HAP-1 (cell line): Measurements from ENCODE around the gene HSPG2.
"Not testable (repeated sequence)": the region's sequence is repeated elsewhere in the genome, so short reads cannot be mapped to it uniquely, and the experiment has no call there.

Experiments used
- DNase-seq, 2 experiments: peaks; one replicate each; pipeline ENCODE4 v3.0.0-alpha.2; 2016 to 2020; ENCODE audit warnings: low spot score in 2 of 2
- H3K27me3 ChIP-seq: fragments of 250-450 bp; sonication (Bioruptor Pico); 2 replicates; pipeline ENCODE4 v1.5.1; 2020; ENCODE audit warnings: low read depth, mild to moderate bottlenecking, moderate library complexity
- H3K36me3 ChIP-seq: fragments of 250-450 bp; sonication (Bioruptor Pico); replicated peaks from 2 replicates; pipeline ENCODE4 v1.5.1; 2020; ENCODE audit warnings: mild to moderate bottlenecking
- H3K4me1 ChIP-seq: fragments of 250-450 bp; sonication (Bioruptor Pico); 2 replicates; pipeline ENCODE4 v1.5.1; 2020; ENCODE audit warnings: mild to moderate bottlenecking
- H3K4me3 ChIP-seq: fragments of 250-450 bp; sonication (Bioruptor Pico); 2 replicates; pipeline ENCODE4 v1.5.1; 2020; ENCODE audit warnings: mild to moderate bottlenecking, moderate library complexity
- H3K9me3 ChIP-seq: fragments of 250-450 bp; sonication (Bioruptor Pico); 2 replicates; pipeline ENCODE4 v1.5.1; 2020; ENCODE audit warnings: mild to moderate bottlenecking, moderate library complexity
- in situ Hi-C: fragments of 300-500 bp; cut with MboI; formaldehyde crosslinking; loops from 3 replicates; pipeline ENCODE4 v1.14.3; 2020; ENCODE audit warnings: low sequenced_read_pairs, inconsistent platforms, mixed read lengths

Gene HSPG2

GRCh38 chr1:21814241-21814918 is 122.7 kb downstream of the HSPG2 start:
- no peaks in the 10 kb centered on the region for H3K27me3 ChIP-seq
- H3K9me3 ChIP-seq = no peaks in the 10 kb centered on the region
- peak; percentile 21 to 73 for DNase-seq
- peak overlapping the region; percentile 33 for H3K4me3 ChIP-seq
- in situ Hi-C loops = no loop called here
- no peaks in the 10 kb centered on the region; the same call in 1 of the 2 replicates for H3K4me1 ChIP-seq
- no peaks in the 10 kb centered on the region for H3K36me3 ChIP-seq

- H3K36me3 ChIP-seq = no peaks in the 10 kb centered on the region
- no peak overlapping the region for H3K4me3 ChIP-seq
- no peaks in the 10 kb centered on the region for H3K27me3 ChIP-seq
- no peaks in the 10 kb centered on the region; the same call in 1 of the 2 replicates for H3K4me1 ChIP-seq
- DNase-seq = no peak
- in situ Hi-C loops = no loop called here
- no peaks in the 10 kb centered on the region for H3K9me3 ChIP-seq
These were observed 123.6 kb downstream of the HSPG2 start for GRCh38 chr1:21813542-21813941.

DNA sequence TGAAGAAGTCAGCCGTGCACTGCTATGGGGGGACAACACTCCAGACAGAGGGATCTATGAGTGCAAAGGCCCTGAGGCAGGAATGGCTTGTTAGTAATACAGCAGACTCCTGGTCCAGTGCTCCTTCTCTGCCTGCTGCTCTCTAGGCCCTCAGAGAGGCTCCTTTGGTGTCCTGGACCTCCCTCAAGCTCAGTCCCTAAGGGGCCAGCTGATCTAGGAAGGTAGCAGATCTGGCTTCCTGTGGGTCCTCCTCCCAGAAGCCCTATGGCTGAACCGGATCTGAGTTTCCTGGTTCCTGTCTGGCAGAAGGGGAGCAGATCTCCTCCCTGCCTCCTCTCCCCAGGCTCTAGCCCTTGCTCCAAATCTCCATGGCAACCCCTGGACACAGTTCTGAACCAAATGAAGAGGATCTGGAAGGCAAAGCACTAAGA is 125.2 kb downstream of the HSPG2 start, which contains the start of gene LDLRAD2:
LDLRAD2 (plus strand) TSS at position 391 of the 431 bp plus-strand sequence. CDS start 187 bp downstream, outside the sequence.
- DNase-seq = no peak
- Histone ChIP-seq H3K4me3 (no peak within 1 kb of the TSS), H3K4me1 (no peaks in the 10 kb centered on the region; the same call in 1 of the 2 replicates), H3K9me3 (no peaks in the 10 kb centered on the region), H3K36me3 (no peaks in the 10 kb centered on the region), H3K27me3 (no peaks in the 10 kb centered on the region)
- in situ Hi-C loops = no loop called here

DNA sequence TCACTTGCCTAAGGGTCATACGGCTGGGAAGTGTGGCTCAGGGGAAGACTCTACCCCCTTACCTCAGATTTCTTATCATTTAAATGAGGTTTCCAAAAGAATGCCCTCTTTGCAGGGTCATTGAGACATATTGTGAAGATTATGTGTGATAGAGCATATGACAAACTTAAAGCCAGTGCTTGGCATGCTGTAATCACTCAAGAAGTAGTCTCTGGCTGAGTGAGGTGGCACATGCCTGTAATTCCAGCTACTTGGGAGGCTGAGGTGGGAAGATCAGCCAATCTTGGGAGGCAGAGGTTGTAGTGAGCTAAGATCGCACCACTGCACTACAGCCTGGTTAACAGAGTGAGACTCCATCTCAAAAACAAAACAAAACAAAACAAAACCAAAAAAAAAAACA is 132.6 kb downstream of the HSPG2 start:
- in situ Hi-C loops = no loop called here
- no peaks in the 10 kb centered on the region for H3K27me3 ChIP-seq
- no peak for DNase-seq
- H3K4me1 ChIP-seq = no peaks in the 10 kb centered on the region
- H3K36me3 ChIP-seq = no peaks in the 10 kb centered on the region
- H3K9me3 ChIP-seq = no peaks in the 10 kb centered on the region
- H3K4me3 ChIP-seq = no peak overlapping the region

DNA sequence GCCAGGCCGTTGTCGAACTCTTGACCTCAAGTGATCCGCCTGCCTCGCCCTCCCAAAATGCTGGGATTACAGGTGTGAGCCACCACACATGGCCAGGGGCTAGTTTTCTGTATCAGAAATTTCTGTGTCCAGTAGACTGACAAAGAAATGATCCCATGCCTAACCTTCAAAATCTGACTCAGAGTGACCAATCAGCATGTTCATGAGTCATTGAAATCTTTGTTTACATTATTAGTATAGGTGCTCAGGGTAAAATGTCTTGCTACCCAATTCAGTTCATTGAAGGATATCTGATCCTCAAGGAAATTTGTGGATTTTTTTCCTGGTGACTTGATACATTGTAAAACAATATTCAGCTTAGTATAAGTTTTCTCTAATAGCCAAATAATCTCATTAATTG is 136.0 kb downstream of the HSPG2 start:
- no peak for DNase-seq
- Histone ChIP-seq H3K4me3 (no peak overlapping the region), H3K36me3 (no peaks in the 10 kb centered on the region), H3K4me1 (no peaks in the 10 kb centered on the region), H3K27me3 (no peaks in the 10 kb centered on the region), H3K9me3 (no peaks in the 10 kb centered on the region)
- in situ Hi-C loops = no loop called here

DNA sequence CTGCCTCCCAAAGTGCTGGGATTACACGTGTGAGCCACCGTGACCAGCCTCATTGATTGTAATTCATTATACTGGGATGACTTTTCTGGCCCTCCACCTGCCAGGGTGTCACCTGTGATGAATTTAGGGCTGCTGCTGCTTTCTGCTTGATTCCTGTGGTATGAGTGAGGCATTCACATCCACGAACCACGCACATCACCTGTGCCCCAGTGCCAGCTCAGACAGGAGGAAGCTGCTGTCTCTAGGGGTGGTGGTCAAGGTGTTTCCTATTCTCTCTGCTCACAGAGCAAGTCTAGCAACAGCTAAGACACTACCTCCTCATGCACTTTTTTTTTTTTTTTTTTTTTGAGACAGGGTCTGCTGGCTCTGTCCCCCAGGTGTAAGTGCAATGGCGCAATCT is 137.4 kb downstream of the HSPG2 start:
- no peaks in the 10 kb centered on the region for H3K36me3 ChIP-seq
- in situ Hi-C loops = no loop called here
- H3K27me3 ChIP-seq = no peaks in the 10 kb centered on the region
- peaks cover 3% of the 10 kb centered on the region; the same call in 1 of the 2 replicates for H3K9me3 ChIP-seq
- DNase-seq = no peak
- no peak overlapping the region for H3K4me3 ChIP-seq
- no peaks in the 10 kb centered on the region for H3K4me1 ChIP-seq

DNA sequence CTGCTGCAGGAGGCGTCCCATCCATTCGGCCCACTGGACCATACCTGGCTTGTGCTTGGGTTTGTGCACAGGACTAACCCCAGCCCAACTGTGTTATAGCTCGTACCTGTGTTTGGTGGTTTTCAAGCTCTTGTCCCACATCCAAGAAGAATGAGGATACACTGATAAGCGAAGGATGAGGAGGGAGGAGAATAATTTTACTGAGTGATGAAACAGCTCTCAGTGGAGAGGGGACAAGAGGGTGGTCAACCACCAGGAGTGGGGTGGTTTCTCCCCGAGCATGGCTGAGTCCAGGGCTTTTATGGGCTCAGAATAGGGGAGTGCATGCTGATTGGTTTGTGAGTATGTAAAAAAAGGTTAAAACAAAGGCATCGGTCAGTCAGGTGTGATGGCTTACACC is 142.0 kb downstream of the HSPG2 start:
- Histone ChIP-seq H3K9me3 (peaks cover 3% of the 10 kb centered on the region; the same call in 1 of the 2 replicates), H3K36me3 (no peaks in the 10 kb centered on the region), H3K4me1 (no peaks in the 10 kb centered on the region), H3K4me3 (no peak overlapping the region), H3K27me3 (no peaks in the 10 kb centered on the region)
- in situ Hi-C loops = no loop called here
- DNase-seq = no peak

- in situ Hi-C loops = no loop called here
- Histone ChIP-seq H3K4me3 (no peak overlapping the region), H3K36me3 (no peaks in the 10 kb centered on the region), H3K9me3 (peaks cover 3% of the 10 kb centered on the region; the same call in 1 of the 2 replicates), H3K27me3 (no peaks in the 10 kb centered on the region), H3K4me1 (no peaks in the 10 kb centered on the region)
- no peak for DNase-seq
These were observed 142.5 kb downstream of the HSPG2 start for GRCh38 chr1:21794656-21795055.

DNA sequence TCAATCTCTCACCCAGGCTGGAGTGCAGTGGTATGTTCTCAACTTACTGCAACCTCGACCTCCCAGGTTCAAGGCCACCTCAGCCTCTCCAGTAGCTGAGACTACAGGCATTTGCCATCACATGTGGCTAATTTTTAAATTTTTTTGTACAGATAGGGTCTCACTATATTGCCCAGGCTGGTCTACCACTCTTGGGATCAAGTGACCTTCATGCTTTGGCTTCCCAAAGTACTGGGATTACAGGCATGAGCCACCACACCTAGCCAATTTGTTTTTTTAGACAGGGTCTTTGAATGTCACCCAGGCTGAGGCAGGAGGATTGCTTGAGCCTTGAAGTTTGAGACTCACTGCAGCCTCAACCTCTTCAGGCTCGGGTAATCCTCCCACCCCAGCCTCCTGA is 144.0 kb downstream of the HSPG2 start:
- H3K27me3 ChIP-seq = no peaks in the 10 kb centered on the region
- DNase-seq = no peak
- H3K4me3 ChIP-seq = no peak overlapping the region
- H3K36me3 ChIP-seq = no peaks in the 10 kb centered on the region
- H3K4me1 ChIP-seq = no peaks in the 10 kb centered on the region
- H3K9me3 ChIP-seq = peaks cover 3% of the 10 kb centered on the region; the same call in 1 of the 2 replicates
- in situ Hi-C loops = no loop called here

GRCh38 chr1:21786640-21787039 is 150.5 kb downstream of the HSPG2 start:
- no peaks in the 10 kb centered on the region for H3K36me3 ChIP-seq
- peaks cover 5% of the 10 kb centered on the region; the same call in 1 of the 2 replicates for H3K4me1 ChIP-seq
- no peaks in the 10 kb centered on the region for H3K9me3 ChIP-seq
- in situ Hi-C loops = no loop called here
- no peaks in the 10 kb centered on the region for H3K27me3 ChIP-seq
- H3K4me3 ChIP-seq = no peak overlapping the region
- DNase-seq = no peak

DNA sequence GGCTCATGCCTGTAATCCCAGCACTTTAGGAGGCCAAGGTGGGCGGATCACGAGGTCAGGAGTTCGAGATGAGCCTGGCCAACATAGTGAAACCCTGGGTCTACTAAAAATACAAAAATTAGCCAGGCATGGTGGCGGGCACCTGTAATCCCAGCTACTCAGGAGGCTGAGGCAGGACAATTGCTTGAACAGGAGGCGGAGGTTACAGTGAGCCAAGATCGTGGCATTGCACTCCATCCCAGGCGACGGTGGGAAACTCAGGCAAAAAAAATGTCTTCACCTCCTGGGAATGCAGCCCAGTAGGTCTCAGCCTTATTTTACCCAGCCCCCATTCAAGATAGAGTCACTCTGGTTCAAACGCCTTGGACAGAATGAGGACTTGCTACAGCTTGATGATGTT is 151.3 kb downstream of the HSPG2 start:
- in situ Hi-C loops = not testable (repeated sequence)

DNA sequence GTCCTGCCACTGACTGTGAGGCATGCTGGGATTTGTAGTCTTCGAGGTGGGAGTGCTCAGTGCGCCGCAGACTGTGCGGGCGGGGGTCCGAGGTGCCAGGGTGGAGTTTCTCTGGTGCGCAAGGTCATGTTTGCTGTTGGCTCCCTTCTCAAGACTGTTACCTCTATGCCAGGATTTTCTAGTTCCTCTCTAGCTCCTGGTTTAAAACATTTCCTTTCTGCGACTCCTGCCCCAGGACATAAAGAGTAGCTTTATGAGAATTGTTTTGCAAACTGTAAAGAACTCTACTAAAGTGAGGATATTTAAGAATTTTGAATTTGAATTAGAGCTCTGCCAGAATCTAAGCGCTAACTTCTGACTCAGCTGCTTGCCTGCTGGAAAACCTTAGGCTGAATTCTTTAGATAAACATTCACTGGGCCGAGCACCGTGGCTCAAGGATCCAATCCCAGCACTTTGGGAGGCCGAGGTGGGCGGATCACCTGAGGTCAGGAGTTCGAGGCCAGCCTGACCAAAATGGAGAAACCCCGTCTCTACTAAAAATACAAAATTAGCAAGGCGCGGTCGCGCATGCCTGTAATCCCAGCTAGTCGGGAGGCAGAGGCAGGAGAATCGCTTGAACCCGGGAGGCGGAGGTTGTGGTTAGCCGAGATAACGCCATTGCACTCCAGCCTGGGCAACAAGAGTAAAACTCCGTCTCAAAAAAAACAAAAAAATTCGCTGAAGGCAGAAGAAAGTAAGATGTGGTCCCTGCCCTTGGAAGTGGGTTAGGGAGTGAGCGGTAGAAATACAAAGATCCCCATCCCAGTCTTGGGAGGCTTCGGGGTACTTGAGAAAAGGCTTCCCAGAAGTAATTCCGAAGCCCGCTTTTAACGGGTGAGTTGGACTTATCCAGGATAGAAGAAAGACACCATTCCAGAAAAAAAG is 153.2 kb downstream of the HSPG2 start:
- H3K27me3 ChIP-seq = no peaks in the 10 kb centered on the region
- H3K9me3 ChIP-seq = no peaks in the 10 kb centered on the region
- no peaks in the 10 kb centered on the region for H3K36me3 ChIP-seq
- peaks cover 8% of the 10 kb centered on the region; the same call in 1 of the 2 replicates for H3K4me1 ChIP-seq
- peak; percentile 97 to 98 for DNase-seq
- H3K4me3 ChIP-seq = peak overlapping the region; percentile 85
- in situ Hi-C loops = no loop called here

More for the DNA sequence above, 151.3 kb downstream of the HSPG2 start:
- not testable (repeated sequence) for H3K27me3 ChIP-seq, H3K4me3 ChIP-seq, H3K9me3 ChIP-seq, DNase-seq, H3K4me1 ChIP-seq, H3K36me3 ChIP-seq

DNA sequence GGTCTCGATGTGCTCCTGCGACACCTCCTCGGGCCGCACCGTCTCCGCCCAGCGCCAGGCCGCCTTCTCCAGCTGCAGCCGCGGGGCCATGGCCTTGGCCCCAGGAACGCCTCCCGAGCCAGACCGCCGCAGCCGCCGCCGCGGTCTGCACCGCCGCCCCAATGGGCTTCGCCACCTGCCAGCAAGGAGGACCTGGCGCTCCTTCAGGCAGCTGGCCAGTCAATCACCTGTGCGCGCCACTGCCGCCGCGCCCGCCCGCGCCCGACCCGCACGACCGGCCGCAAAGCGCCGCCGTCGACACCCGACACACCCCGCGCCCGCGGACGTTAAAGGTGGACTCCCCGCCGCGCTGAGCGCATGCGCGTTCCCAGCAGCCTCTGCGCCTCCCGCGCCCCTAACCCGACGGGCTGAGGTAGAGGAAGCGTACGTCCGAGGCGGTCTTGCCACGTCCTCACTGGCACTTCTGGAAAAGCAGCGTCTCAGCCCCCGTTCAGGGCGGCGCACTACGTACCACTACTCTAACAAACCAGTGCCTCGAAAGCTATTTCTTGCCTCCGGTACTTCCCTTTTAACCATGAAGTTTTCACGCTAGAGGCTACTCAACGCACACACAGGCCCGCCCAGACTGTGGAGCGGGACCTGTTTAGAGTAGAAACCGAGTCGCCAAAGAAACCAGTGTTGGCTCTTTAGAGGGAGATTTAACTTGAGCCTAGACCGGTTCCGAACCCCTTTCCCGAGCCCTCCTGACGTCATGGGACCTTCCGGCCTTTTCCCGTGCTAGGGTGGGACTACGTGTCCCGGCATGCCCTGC is 154.0 kb downstream of the HSPG2 start, which contains the start of gene USP48:
USP48 (minus strand) TSS at position 282 of the 811 bp plus-strand sequence; CDS start at position 90, 192 bp downstream.
- peak; percentile 90 to 97 for DNase-seq
- peak within 1 kb of the TSS; percentile 85 for H3K4me3 ChIP-seq
- H3K4me1 ChIP-seq = peaks cover 8% of the 10 kb centered on the region; the same call in 1 of the 2 replicates
- in situ Hi-C loops = no loop called here
- H3K9me3 ChIP-seq = no peaks in the 10 kb centered on the region
- H3K36me3 ChIP-seq = no peaks in the 10 kb centered on the region
- H3K27me3 ChIP-seq = no peaks in the 10 kb centered on the region
